ENCODE results near the gene DDX39B.

GRCh38 chr6:31560697-31561058 lies 18.9 kb upstream of the DDX39B start:
- no peak for TF ChIP-seq POLR2AphosphoS5 (IDR thresholded peaks at IDR 0.05; ENCODE audit: low read depth, low read length)
- no peak for TF ChIP-seq SIN3A (IDR thresholded peaks at IDR 0.05; ENCODE audit: borderline replicate concordance, insufficient read depth, low read length)
- no peak for TF ChIP-seq REST (IDR thresholded peaks at IDR 0.05; ENCODE audit: insufficient read depth in 1 of 2, low read depth in 2 of 2, low read length in 2 of 2)
- TF ChIP-seq TAF1 (IDR thresholded peaks at IDR 0.05; ENCODE audit: borderline replicate concordance, insufficient read depth, low read length), result no peak
- no peak for TF ChIP-seq FOXP2 (optimal IDR thresholded peaks at IDR 0.05; ENCODE audit: borderline replicate concordance, extremely low read depth, extremely low read length, insufficient read depth)

All from PFSK-1 (cell line).